ENCODE results near the gene DOCK4. TPM values are rescaled to one million over a fixed set of nuclear protein-coding genes. Genes with fewer than 3 reads are reported as not detected.

DOCK4 gene
- total and polyA plus RNA-seq, 10 of the 15 experiments (the other 5 are each of a cell fraction or from before 2014, with no cell fraction given), result 0.03 to 0.73 (median 0.38) TPM

- FAIRE-seq (no peak), ATAC-seq (no peak), DNase-seq (ENCODE audit: low read depth, low spot score) (no peak)
- ChIA-PET POLR2A (interaction anchor here (0.6 kb wide), 1 partner anchor 18 kb away, joined by 3 read pairs; no protein-coding TSS in a partner anchor), CTCF (no interaction called here), SMC1A (ENCODE audit: uncharacterized antibody, unreplicated experiment) (no interaction called here), RAD21 (ENCODE audit: unreplicated experiment) (interaction anchor here (0.8 kb wide), 1 partner anchor 26 kb away, joined by 3 read pairs; no protein-coding TSS in a partner anchor)
- WGBS (ENCODE audit: insufficient coverage, insufficient replicate concordance, low lambda C conversion rate, missing lambda C conversion rate), result 76% methylated on average over 5 of the region's 5 CpGs
- Histone ChIP-seq H3K27me3 (replicated peaks in 1 of 2; ENCODE audit: control insufficient read depth in 2 of 2, insufficient read depth in 2 of 2, low read length in 1 of 2) (no peaks in the 10 kb centered on the region), H3K27ac (ENCODE audit: control insufficient read depth, insufficient read depth) (no peak overlapping the region), H4K20me1 (ENCODE audit: control insufficient read depth, insufficient read depth) (no peaks in the 10 kb centered on the region), H3K9me3 (replicated peaks; ENCODE audit: control insufficient read depth, insufficient read depth, low read length) (no peaks in the 10 kb centered on the region), H3K4me3 (no peak overlapping the region), H3K4me1 (ENCODE audit: control insufficient read depth, insufficient read depth, low read length) (no peaks in the 10 kb centered on the region), H3K9ac (ENCODE audit: control insufficient read depth, insufficient read depth, low read length) (no peak overlapping the region), H3K79me2 (ENCODE audit: control insufficient read depth, insufficient read depth, low read length) (no peaks in the 10 kb centered on the region), H3K4me2 (ENCODE audit: control insufficient read depth, insufficient read depth) (no peak overlapping the region), H2AFZ (ENCODE audit: control insufficient read depth, low read depth, low read length) (no peak overlapping the region), H3K36me3 (ENCODE audit: control insufficient read depth in 2 of 2, insufficient read depth in 2 of 2, low read length in 1 of 2) (no peaks in the 10 kb centered on the region)
- in situ Hi-C loops (cut with MboI) (no loop called here), intact Hi-C loops (cut with micrococcal nuclease; ENCODE audit: unreplicated experiment) (no loop called here)
- no TSS peak for BruUV-seq (replicated peaks)
- no peak for TF ChIP-seq ZNF274 (IDR thresholded peaks at IDR 0.05; ENCODE audit: insufficient read depth, insufficient read length)
- TF ChIP-seq CBX5 (IDR thresholded peaks at IDR 0.05; ENCODE audit: low read depth), result no peak
- no peak for TF ChIP-seq PML (IDR thresholded peaks at IDR 0.05; ENCODE audit: low read length)
- TF ChIP-seq KAT2A (conservative IDR thresholded peaks at IDR 0.05; ENCODE audit: control insufficient read depth, low read depth, low read length), result no peak
- TF ChIP-seq MYB (IDR thresholded peaks at IDR 0.05; ENCODE audit: borderline replicate concordance, low read depth, low read length), result no peak
- TF ChIP-seq RAD21 (IDR thresholded peaks at IDR 0.05; ENCODE audit: insufficient read depth, low read depth, low read length), result no peak
- TF ChIP-seq E2F4 (IDR thresholded peaks at IDR 0.05; ENCODE audit: low read depth, low read length), result no peak
- TF ChIP-seq POLR2AphosphoS2 (IDR thresholded peaks at IDR 0.05; ENCODE audit: low read depth, low read length), result no peak
- no peak for TF ChIP-seq CHD1 (IDR thresholded peaks at IDR 0.05; ENCODE audit: low read depth, low read length)
- TF ChIP-seq TAF1 (IDR thresholded peaks at IDR 0.05; ENCODE audit: borderline replicate concordance, low read depth, low read length), result no peak
- no peak for TF ChIP-seq ELK1 (IDR thresholded peaks at IDR 0.05; ENCODE audit: low read depth, low read length)
- no peak for TF ChIP-seq CHD4 (IDR thresholded peaks at IDR 0.05)
- TF ChIP-seq IRF4 (IDR thresholded peaks at IDR 0.05; ENCODE audit: low read depth, low read length), result no peak
- no peak for TF ChIP-seq SMARCA5 (IDR thresholded peaks at IDR 0.05)
- TF ChIP-seq ZNF592 (IDR thresholded peaks at IDR 0.05), result no peak
- no peak for TF ChIP-seq MAX (IDR thresholded peaks at IDR 0.05; ENCODE audit: low read depth, low read length)
- no peak for TF ChIP-seq USF1 (IDR thresholded peaks at IDR 0.05; ENCODE audit: borderline replicate concordance, extremely low read length, insufficient read depth, low read depth, low read length)
Measured at GRCh38 chr7:112053737-112054069, 152.5 kb downstream of the DOCK4 start.
